ENCODE measurements around the gene PHAX.
"Not testable (repeated sequence)": the region's sequence is repeated elsewhere in the genome, so short reads cannot be mapped to it uniquely, and the experiment has no call there.

Gene PHAX

GRCh38 chr5:126650463-126650862, 49.7 kb downstream of the PHAX start:
- no peak overlapping the region for H3K4me3 ChIP-seq (ENCODE audit: insufficient read depth, low read depth, low read length, poor library complexity, severe bottlenecking)
- no peaks in the 10 kb centered on the region for H3K27me3 ChIP-seq (replicated peaks; ENCODE audit: control insufficient read depth, insufficient read depth, low read length, poor library complexity, severe bottlenecking)
- H3K9me3 ChIP-seq (ENCODE audit: control insufficient read depth, low read length), result no peaks in the 10 kb centered on the region
- H3K4me1 ChIP-seq (ENCODE audit: control insufficient read depth, insufficient read depth, low read length, poor library complexity, severe bottlenecking), result no peaks in the 10 kb centered on the region
- no peak overlapping the region for H3K27ac ChIP-seq (ENCODE audit: insufficient read depth, low read length, poor library complexity, severe bottlenecking)
- no peak for DNase-seq
- no peaks in the 10 kb centered on the region for H3K36me3 ChIP-seq (ENCODE audit: control insufficient read depth, insufficient read depth, low read length)

DNA sequence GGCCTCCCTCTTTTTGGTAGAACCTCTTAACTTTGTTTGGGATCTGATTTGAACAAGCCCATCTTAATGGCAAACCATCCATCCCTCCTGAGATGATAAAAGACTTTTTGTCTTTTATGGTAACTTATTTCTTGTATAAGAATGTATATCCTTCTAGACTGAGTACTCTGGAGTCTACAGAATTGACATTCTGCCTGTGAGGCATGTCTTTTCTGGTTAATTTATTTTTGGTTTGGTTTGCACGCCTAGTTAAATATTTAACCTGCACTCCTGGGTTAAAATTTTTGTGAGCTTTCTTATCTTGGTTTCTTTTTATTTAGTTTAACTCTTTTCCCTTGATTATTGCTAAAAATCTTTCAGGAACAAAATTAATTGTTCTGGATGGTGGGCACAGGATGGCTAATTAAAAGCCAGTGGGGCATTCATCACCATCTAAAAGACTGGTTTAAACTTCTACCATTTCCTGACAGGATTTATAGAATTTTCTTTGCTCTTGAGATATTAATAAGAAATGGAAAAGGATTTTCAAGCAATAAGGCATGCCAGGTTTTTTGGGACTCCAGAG, 50.3 kb downstream of the PHAX start:
- DNase-seq, result no peak
- no peaks in the 10 kb centered on the region for H3K9me3 ChIP-seq (ENCODE audit: control insufficient read depth, low read length)
- H3K4me3 ChIP-seq (ENCODE audit: insufficient read depth, low read depth, low read length, poor library complexity, severe bottlenecking), result no peak overlapping the region
- H3K27ac ChIP-seq (ENCODE audit: insufficient read depth, low read length, poor library complexity, severe bottlenecking), result no peak overlapping the region
- no peaks in the 10 kb centered on the region for H3K27me3 ChIP-seq (replicated peaks; ENCODE audit: control insufficient read depth, insufficient read depth, low read length, poor library complexity, severe bottlenecking)
- no peaks in the 10 kb centered on the region for H3K4me1 ChIP-seq (ENCODE audit: control insufficient read depth, insufficient read depth, low read length, poor library complexity, severe bottlenecking)
- no peaks in the 10 kb centered on the region for H3K36me3 ChIP-seq (ENCODE audit: control insufficient read depth, insufficient read depth, low read length)

- H3K27me3 ChIP-seq (replicated peaks; ENCODE audit: control insufficient read depth, insufficient read depth, low read length, poor library complexity, severe bottlenecking), result no peaks in the 10 kb centered on the region
- no peak for DNase-seq
- H3K36me3 ChIP-seq (ENCODE audit: control insufficient read depth, insufficient read depth, low read length), result no peaks in the 10 kb centered on the region
- H3K27ac ChIP-seq (ENCODE audit: insufficient read depth, low read length, poor library complexity, severe bottlenecking), result no peak overlapping the region
- no peaks in the 10 kb centered on the region for H3K4me1 ChIP-seq (ENCODE audit: control insufficient read depth, insufficient read depth, low read length, poor library complexity, severe bottlenecking)
- no peak overlapping the region for H3K4me3 ChIP-seq (ENCODE audit: insufficient read depth, low read depth, low read length, poor library complexity, severe bottlenecking)
- H3K9me3 ChIP-seq (ENCODE audit: control insufficient read depth, low read length), result no peaks in the 10 kb centered on the region
These were observed 55.8 kb downstream of the PHAX start for GRCh38 chr5:126656401-126657007.

- Histone ChIP-seq H3K36me3 (ENCODE audit: control insufficient read depth, insufficient read depth, low read length) (no peaks in the 10 kb centered on the region), H3K4me3 (ENCODE audit: insufficient read depth, low read depth, low read length, poor library complexity, severe bottlenecking) (no peak overlapping the region), H3K27me3 (replicated peaks; ENCODE audit: control insufficient read depth, insufficient read depth, low read length, poor library complexity, severe bottlenecking) (no peaks in the 10 kb centered on the region), H3K4me1 (ENCODE audit: control insufficient read depth, insufficient read depth, low read length, poor library complexity, severe bottlenecking) (no peaks in the 10 kb centered on the region), H3K9me3 (ENCODE audit: control insufficient read depth, low read length) (no peaks in the 10 kb centered on the region), H3K27ac (ENCODE audit: insufficient read depth, low read length, poor library complexity, severe bottlenecking) (no peak overlapping the region)
- DNase-seq, result no peak
These were observed 57.8 kb downstream of the PHAX start for GRCh38 chr5:126658561-126658960.

GRCh38 chr5:126659805-126660482, 59.2 kb downstream of the PHAX start:
- Histone ChIP-seq H3K27ac (ENCODE audit: insufficient read depth, low read length, poor library complexity, severe bottlenecking) (no peak overlapping the region), H3K36me3 (ENCODE audit: control insufficient read depth, insufficient read depth, low read length) (no peaks in the 10 kb centered on the region), H3K9me3 (ENCODE audit: control insufficient read depth, low read length) (no peaks in the 10 kb centered on the region), H3K4me3 (ENCODE audit: insufficient read depth, low read depth, low read length, poor library complexity, severe bottlenecking) (no peak overlapping the region), H3K4me1 (ENCODE audit: control insufficient read depth, insufficient read depth, low read length, poor library complexity, severe bottlenecking) (no peaks in the 10 kb centered on the region), H3K27me3 (replicated peaks; ENCODE audit: control insufficient read depth, insufficient read depth, low read length, poor library complexity, severe bottlenecking) (no peaks in the 10 kb centered on the region)
- DNase-seq, result no peak

DNA sequence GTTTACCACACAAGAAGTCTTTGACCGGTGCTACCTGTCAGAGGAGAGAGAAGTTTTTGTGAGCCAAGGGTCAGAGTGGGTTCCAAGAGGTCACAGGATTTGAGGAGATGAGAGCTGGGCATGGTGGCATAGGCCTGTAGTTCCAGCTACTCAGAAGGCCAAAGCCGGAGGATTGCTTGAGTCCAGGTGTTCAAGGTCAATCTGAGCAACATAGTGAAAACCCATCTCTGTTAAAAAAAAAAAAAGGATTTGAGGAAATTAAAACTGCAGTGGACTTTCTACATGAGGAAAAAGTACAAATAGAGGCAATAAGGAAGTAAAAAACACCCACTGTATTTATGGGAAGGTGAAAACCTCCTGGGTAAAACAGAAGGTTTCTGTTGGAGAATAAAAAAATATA, 63.8 kb downstream of the PHAX start:
- no peak overlapping the region for H3K4me3 ChIP-seq (ENCODE audit: insufficient read depth, low read depth, low read length, poor library complexity, severe bottlenecking)
- H3K27me3 ChIP-seq (replicated peaks; ENCODE audit: control insufficient read depth, insufficient read depth, low read length, poor library complexity, severe bottlenecking), result no peaks in the 10 kb centered on the region
- no peak overlapping the region for H3K27ac ChIP-seq (ENCODE audit: insufficient read depth, low read length, poor library complexity, severe bottlenecking)
- no peaks in the 10 kb centered on the region for H3K9me3 ChIP-seq (ENCODE audit: control insufficient read depth, low read length)
- no peak for DNase-seq
- no peaks in the 10 kb centered on the region for H3K36me3 ChIP-seq (ENCODE audit: control insufficient read depth, insufficient read depth, low read length)
- no peaks in the 10 kb centered on the region for H3K4me1 ChIP-seq (ENCODE audit: control insufficient read depth, insufficient read depth, low read length, poor library complexity, severe bottlenecking)

- not testable (repeated sequence) for DNase-seq; H3K4me3 ChIP-seq (ENCODE audit: insufficient read depth, low read depth, low read length, poor library complexity, severe bottlenecking); H3K27me3 ChIP-seq (replicated peaks; ENCODE audit: control insufficient read depth, insufficient read depth, low read length, poor library complexity, severe bottlenecking); H3K4me1 ChIP-seq (ENCODE audit: control insufficient read depth, insufficient read depth, low read length, poor library complexity, severe bottlenecking); H3K27ac ChIP-seq (ENCODE audit: insufficient read depth, low read length, poor library complexity, severe bottlenecking); H3K9me3 ChIP-seq (ENCODE audit: control insufficient read depth, low read length); H3K36me3 ChIP-seq (ENCODE audit: control insufficient read depth, insufficient read depth, low read length)
These were observed 69.4 kb downstream of the PHAX start for GRCh38 chr5:126670109-126670508.

- not testable (repeated sequence) for H3K27ac ChIP-seq (ENCODE audit: insufficient read depth, low read length, poor library complexity, severe bottlenecking); H3K9me3 ChIP-seq (ENCODE audit: control insufficient read depth, low read length); H3K36me3 ChIP-seq (ENCODE audit: control insufficient read depth, insufficient read depth, low read length); DNase-seq; H3K4me1 ChIP-seq (ENCODE audit: control insufficient read depth, insufficient read depth, low read length, poor library complexity, severe bottlenecking); H3K27me3 ChIP-seq (replicated peaks; ENCODE audit: control insufficient read depth, insufficient read depth, low read length, poor library complexity, severe bottlenecking); H3K4me3 ChIP-seq (ENCODE audit: insufficient read depth, low read depth, low read length, poor library complexity, severe bottlenecking)
These were observed 70.9 kb downstream of the PHAX start for GRCh38 chr5:126671681-126672080.

DNA sequence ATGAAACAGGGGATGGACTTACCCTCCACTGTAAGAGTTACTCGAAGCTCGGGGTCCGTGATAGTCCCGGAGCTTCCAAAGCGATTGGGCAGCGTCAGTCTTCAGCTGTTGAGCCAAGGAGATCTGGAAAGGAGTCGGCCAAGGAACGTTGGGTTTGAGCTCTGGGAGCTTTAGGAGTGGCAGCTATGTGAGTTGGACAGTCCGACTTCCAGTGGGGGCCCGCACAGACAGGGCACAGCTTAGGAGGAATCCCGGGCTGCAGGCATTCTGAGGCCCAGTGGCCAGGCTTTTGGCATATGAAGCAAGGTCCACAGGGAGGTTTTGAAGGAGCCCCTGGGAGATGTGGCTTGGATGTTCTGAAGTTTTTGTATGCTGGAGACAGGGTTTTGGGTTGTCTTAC, 72.7 kb downstream of the PHAX start:
- H3K4me3 ChIP-seq (ENCODE audit: insufficient read depth, low read depth, low read length, poor library complexity, severe bottlenecking), result no peak overlapping the region
- H3K4me1 ChIP-seq (ENCODE audit: control insufficient read depth, insufficient read depth, low read length, poor library complexity, severe bottlenecking), result no peaks in the 10 kb centered on the region
- H3K27ac ChIP-seq (ENCODE audit: insufficient read depth, low read length, poor library complexity, severe bottlenecking), result no peak overlapping the region
- H3K27me3 ChIP-seq (replicated peaks; ENCODE audit: control insufficient read depth, insufficient read depth, low read length, poor library complexity, severe bottlenecking), result no peaks in the 10 kb centered on the region
- no peak for DNase-seq
- H3K9me3 ChIP-seq (ENCODE audit: control insufficient read depth, low read length), result no peaks in the 10 kb centered on the region
- no peaks in the 10 kb centered on the region for H3K36me3 ChIP-seq (ENCODE audit: control insufficient read depth, insufficient read depth, low read length)

DNA sequence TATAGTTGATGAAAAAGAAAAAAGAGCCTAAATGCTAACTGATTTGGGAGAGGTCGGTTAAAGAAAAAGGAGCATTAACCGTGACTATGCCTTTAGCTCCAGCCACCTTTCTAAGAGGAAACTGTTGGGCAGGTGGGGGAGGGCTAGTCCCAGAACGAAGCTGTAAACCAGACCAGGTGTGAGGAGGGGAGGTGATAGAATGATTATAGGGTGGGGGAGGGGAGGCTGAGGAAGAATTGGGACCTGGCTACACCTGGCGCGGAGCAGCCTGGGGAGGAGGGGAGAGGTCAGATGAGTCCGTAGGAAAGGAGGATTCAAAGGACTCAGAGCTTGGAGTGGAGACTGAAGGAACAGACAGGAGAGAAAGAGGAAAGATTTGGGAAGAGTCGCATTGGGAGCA, 73.4 kb downstream of the PHAX start:
- Histone ChIP-seq H3K27ac (ENCODE audit: insufficient read depth, low read length, poor library complexity, severe bottlenecking) (no peak overlapping the region), H3K4me1 (ENCODE audit: control insufficient read depth, insufficient read depth, low read length, poor library complexity, severe bottlenecking) (no peaks in the 10 kb centered on the region), H3K9me3 (ENCODE audit: control insufficient read depth, low read length) (no peaks in the 10 kb centered on the region), H3K27me3 (replicated peaks; ENCODE audit: control insufficient read depth, insufficient read depth, low read length, poor library complexity, severe bottlenecking) (no peaks in the 10 kb centered on the region), H3K4me3 (ENCODE audit: insufficient read depth, low read depth, low read length, poor library complexity, severe bottlenecking) (no peak overlapping the region), H3K36me3 (ENCODE audit: control insufficient read depth, insufficient read depth, low read length) (no peaks in the 10 kb centered on the region)
- DNase-seq, result no peak

Measured in effector memory CD4-positive, alpha-beta T cell (primary cell).